PFSK-1 (cell line): Measurements from ENCODE around the gene CTXN1.

ENCODE experiments used
- SIN3A ChIP-seq: IDR thresholded peaks from 2 replicates; pipeline ENCODE4 v1.6.1; 2012; ENCODE audit warnings: mild to moderate bottlenecking, low read length, moderate library complexity, borderline replicate concordance; ENCODE audit not compliant: insufficient read depth
- TAF1 ChIP-seq: IDR thresholded peaks from 2 replicates; pipeline ENCODE4 v1.6.1; 2012; ENCODE audit warnings: low read length, control low read depth, borderline replicate concordance; ENCODE audit not compliant: insufficient read depth
- TF ChIP-seq, protein P1 (sequence below), 2 experiments: IDR thresholded peaks; 2 replicates each; pipeline versions ENCODE4 v1.6.1 to v1.8.0; 2011 to 2012; ENCODE audit warnings: low read depth in 2 of 2, low read length in 2 of 2, control low read depth in 1 of 2, inconsistent platforms in 1 of 2, mild to moderate bottlenecking in 1 of 2, moderate library complexity in 1 of 2; ENCODE audit not compliant: insufficient read depth in 1 of 2

DNA sequence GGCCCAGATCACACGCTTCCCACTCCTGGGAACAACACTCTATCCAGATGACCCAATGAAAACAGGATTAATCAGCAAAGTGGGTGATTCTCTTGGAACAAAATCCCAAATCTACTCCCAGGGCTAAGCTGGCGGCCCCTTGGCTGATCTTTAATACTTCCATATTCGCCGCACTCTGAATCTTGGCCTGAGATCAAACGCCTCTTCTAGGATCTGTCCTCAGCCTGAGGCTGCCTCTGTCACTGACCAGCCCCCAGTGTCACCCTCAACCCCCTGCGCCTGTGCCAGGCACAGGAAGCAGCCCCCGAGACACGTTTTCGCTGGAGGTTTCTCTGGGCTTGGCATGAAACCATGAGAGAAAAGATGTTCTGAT is 2.4 kb upstream of the CTXN1 start:
- TF ChIP-seq, protein P1, sequence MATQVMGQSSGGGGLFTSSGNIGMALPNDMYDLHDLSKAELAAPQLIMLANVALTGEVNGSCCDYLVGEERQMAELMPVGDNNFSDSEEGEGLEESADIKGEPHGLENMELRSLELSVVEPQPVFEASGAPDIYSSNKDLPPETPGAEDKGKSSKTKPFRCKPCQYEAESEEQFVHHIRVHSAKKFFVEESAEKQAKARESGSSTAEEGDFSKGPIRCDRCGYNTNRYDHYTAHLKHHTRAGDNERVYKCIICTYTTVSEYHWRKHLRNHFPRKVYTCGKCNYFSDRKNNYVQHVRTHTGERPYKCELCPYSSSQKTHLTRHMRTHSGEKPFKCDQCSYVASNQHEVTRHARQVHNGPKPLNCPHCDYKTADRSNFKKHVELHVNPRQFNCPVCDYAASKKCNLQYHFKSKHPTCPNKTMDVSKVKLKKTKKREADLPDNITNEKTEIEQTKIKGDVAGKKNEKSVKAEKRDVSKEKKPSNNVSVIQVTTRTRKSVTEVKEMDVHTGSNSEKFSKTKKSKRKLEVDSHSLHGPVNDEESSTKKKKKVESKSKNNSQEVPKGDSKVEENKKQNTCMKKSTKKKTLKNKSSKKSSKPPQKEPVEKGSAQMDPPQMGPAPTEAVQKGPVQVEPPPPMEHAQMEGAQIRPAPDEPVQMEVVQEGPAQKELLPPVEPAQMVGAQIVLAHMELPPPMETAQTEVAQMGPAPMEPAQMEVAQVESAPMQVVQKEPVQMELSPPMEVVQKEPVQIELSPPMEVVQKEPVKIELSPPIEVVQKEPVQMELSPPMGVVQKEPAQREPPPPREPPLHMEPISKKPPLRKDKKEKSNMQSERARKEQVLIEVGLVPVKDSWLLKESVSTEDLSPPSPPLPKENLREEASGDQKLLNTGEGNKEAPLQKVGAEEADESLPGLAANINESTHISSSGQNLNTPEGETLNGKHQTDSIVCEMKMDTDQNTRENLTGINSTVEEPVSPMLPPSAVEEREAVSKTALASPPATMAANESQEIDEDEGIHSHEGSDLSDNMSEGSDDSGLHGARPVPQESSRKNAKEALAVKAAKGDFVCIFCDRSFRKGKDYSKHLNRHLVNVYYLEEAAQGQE (IDR thresholded peaks at IDR 0.05; ENCODE audit: insufficient read depth in 1 of 2, low read depth in 2 of 2, low read length in 2 of 2), result peak in 1 of 2 experiments; percentile 35; a peak in 1 of 4 replicates
- peak; percentile 8; the same call in 1 of the 2 replicates for TF ChIP-seq SIN3A
- no peak; the same call in 1 of the 2 replicates for TF ChIP-seq TAF1
